B cell (primary cell): ENCODE results near the gene SUB1. TPM values are rescaled to one million over a fixed set of nuclear protein-coding genes. Genes with fewer than 3 reads are reported as not detected.

Experiments used
- ATAC-seq: fragments of 200-7000 bp; cut with Tn5 transposase; one replicate; pipeline ENCODE4 v1.10.0; 2021; ENCODE audit warnings: low read depth, mild to moderate bottlenecking, moderate number of reproducible peaks, moderate library complexity
- CTCF ChIA-PET: fragments of 350-600 bp; sonication (Branson Sonifier 250); formaldehyde crosslinking; loops from one replicate; lab custom pipeline; 2021; ENCODE audit warnings: antibody characterized with exemption, inconsistent platforms; lab: Charles Lee
- POLR2A ChIA-PET: fragments of 350-600 bp; sonication (Branson Sonifier 250); formaldehyde crosslinking; loops from one replicate; lab custom pipeline; 2021; ENCODE audit warnings: antibody characterized with exemption; lab: Charles Lee
- DNase-seq: peaks from one replicate; pipeline ENCODE4 v3.0.0; 2013
- H2AFZ ChIP-seq: 2 replicates; pipeline ENCODE4 v1.6.1; 2012; ENCODE audit warnings: mild to moderate bottlenecking, low read depth, low read length; ENCODE audit not compliant: insufficient read depth, poor library complexity, severe bottlenecking
- H3K27ac ChIP-seq, 2 donors: 1 replicate in 1 of 2; 2 replicates in 1 of 2; pipeline ENCODE4 v1.5.1; 2012 to 2013; ENCODE audit warnings: low read length in 2 of 2, mild to moderate bottlenecking in 2 of 2, moderate library complexity in 1 of 2
- H3K27me3 ChIP-seq, 4 experiments: fragments of 200-600 bp in 1 of 4; sonication (generic) in 1 of 4; replicated peaks in 1 of 4; 1 replicate in 2 of 4; 2 replicates in 2 of 4; pipeline versions ENCODE4 v1.6.1 to v1.7.0; 2013 to 2016; ENCODE audit warnings: low read length in 3 of 4, mild to moderate bottlenecking in 2 of 4, mixed read lengths in 1 of 4, moderate library complexity in 1 of 4; ENCODE audit not compliant: insufficient read depth in 4 of 4, control insufficient read depth in 3 of 4; ENCODE audit errors: control extremely low read depth in 1 of 4
- H3K36me3 ChIP-seq, 2 experiments: replicated peaks in 1 of 2; 1 replicate in 1 of 2; 2 replicates in 1 of 2; pipeline versions ENCODE4 v1.6.1 to v1.7.1; 2013; ENCODE audit warnings: low read length in 1 of 2; ENCODE audit not compliant: insufficient read depth in 2 of 2, control insufficient read depth in 1 of 2; ENCODE audit errors: control extremely low read depth in 1 of 2, extremely low read depth in 1 of 2
- H3K4me1 ChIP-seq, 2 donors: fragments of 200-600 bp in 1 of 2; sonication (generic) in 1 of 2; 1 replicate in 1 of 2; 2 replicates in 1 of 2; pipeline versions ENCODE4 v1.5.1 to v1.6.1; 2013 to 2017; ENCODE audit warnings: low read length in 2 of 2; ENCODE audit not compliant: control insufficient read depth in 2 of 2, insufficient read depth in 2 of 2
- H3K4me2 ChIP-seq: replicated peaks from 2 replicates; pipeline ENCODE3; 2012; ENCODE audit warnings: mild to moderate bottlenecking, low read depth, low read length; ENCODE audit not compliant: poor library complexity, severe bottlenecking
- H3K4me3 ChIP-seq, 5 experiments: fragments of 200-600 bp in 1 of 5; sonication (generic) in 1 of 5; 1 replicate in 3 of 5; 2 replicates in 2 of 5; pipeline versions ENCODE4 v1.5.1 to v1.7.0; 2011 to 2016; ENCODE audit warnings: low read length in 4 of 5, mild to moderate bottlenecking in 4 of 5, low read depth in 2 of 5, control low read depth in 1 of 5, moderate library complexity in 1 of 5; ENCODE audit not compliant: insufficient read depth in 1 of 5; ENCODE audit errors: control extremely low read depth in 1 of 5, extremely low read depth in 1 of 5
- H3K79me2 ChIP-seq: fragments of 200-600 bp; sonication (generic); one replicate; pipeline ENCODE4 v1.6.0; 2016; ENCODE audit warnings: low read length; ENCODE audit not compliant: control insufficient read depth, insufficient read depth
- H3K9ac ChIP-seq: fragments of 200-600 bp; sonication (generic); 2 replicates; pipeline ENCODE4 v1.6.1; 2017; ENCODE audit warnings: mild to moderate bottlenecking, low read length, moderate library complexity
- H3K9me3 ChIP-seq, 3 donors: one replicate each; pipeline versions ENCODE4 v1.6.1 to v1.7.1; 2013; ENCODE audit warnings: low read length in 2 of 3; ENCODE audit not compliant: control insufficient read depth in 2 of 3, insufficient read depth in 1 of 3; ENCODE audit errors: control extremely low read depth in 1 of 3
- H4K20me1 ChIP-seq: 2 replicates; pipeline ENCODE4 v1.6.0; 2012; ENCODE audit warnings: mild to moderate bottlenecking, low read length; ENCODE audit not compliant: insufficient read depth, control insufficient read depth, poor library complexity, severe bottlenecking
- H3K27ac Mint-ChIP-seq: one replicate; pipeline ENCODE4 v1.8.0; 2021; ENCODE audit warnings: mixed read lengths
- H3K27me3 Mint-ChIP-seq: one replicate; pipeline ENCODE4 v1.8.0; 2021; ENCODE audit warnings: mixed read lengths
- H3K4me1 Mint-ChIP-seq: one replicate; pipeline ENCODE4 v1.8.0; 2021; ENCODE audit warnings: mixed read lengths
- H3K4me3 Mint-ChIP-seq: one replicate; pipeline ENCODE4 v1.8.0; 2021; ENCODE audit warnings: mixed read lengths
- H3K9me3 Mint-ChIP-seq: one replicate; pipeline ENCODE4 v1.8.0; 2022; ENCODE audit warnings: mixed read lengths; ENCODE audit not compliant: insufficient read depth
- CTCF ChIP-seq: fragments of 200-600 bp; IDR thresholded peaks from one replicate; pipeline ENCODE4 v1.8.0; 2022; ENCODE audit warnings: antibody characterized with exemption, mild to moderate bottlenecking
- EZH2 ChIP-seq: IDR thresholded peaks from 2 replicates; pipeline ENCODE4 v1.6.1; 2012; ENCODE audit warnings: borderline replicate concordance, low read depth, mild to moderate bottlenecking, moderate library complexity, low read length; ENCODE audit not compliant: insufficient read depth, poor library complexity, severe bottlenecking
- WGBS: methylation state at CpG from one replicate; pipeline ENCODE4 v1.1.5; 2013; ENCODE audit warnings: missing lambda C conversion rate; ENCODE audit not compliant: insufficient coverage; 5-methylcytosine and 5-hydroxymethylcytosine counted together
- intact Hi-C: fragments of 100-400 bp; cut with micrococcal nuclease; formaldehyde crosslinking; loops from one replicate; pipeline ENCODE4 v1.10.0; 2022
- polyA plus RNA-seq: library from polyadenylated mRNA; depleted of rRNA; stranded (reverse); fragments of >200 nt; gene quantifications from 2 replicates; pipeline ENCODE4 v1.2.3, GENCODE V29; 2012
- total RNA-seq, 2 donors: library from RNA; stranded (reverse); fragments of 120-200 nt in 1 of 2; gene quantifications; 1 replicate in 1 of 2; 2 replicates in 1 of 2; pipeline versions ENCODE4 v1.2.3 to v1.2.4, GENCODE V29; 2013 to 2022

SUB1 gene
- total and polyA plus RNA-seq, 2 donors (not counting 1 experiment from before 2014, with no cell fraction given): 55.4 to 117 TPM

DNA sequence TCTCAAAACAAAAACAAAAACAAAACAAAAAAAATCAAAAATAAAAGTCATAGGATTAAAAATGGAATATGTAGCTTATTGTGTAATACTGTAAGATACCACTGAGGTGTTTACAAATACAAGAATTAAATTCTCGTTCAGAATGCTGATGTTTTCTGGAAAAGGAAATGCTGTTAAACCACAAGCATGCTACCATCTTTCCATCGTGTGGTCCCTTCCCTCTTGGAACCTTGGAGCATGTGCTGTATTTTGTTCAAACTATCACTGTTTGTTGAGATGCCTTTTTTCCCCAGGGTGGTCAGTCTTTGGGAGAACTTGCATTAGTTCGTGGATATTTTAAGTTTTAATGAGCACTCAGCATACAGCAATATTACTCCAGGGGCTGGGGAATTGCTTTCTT is 39.7 kb downstream of the SUB1 start:
- no CpG with 5 or more reads among the region's 3 CpGs for WGBS
- ATAC-seq: no peak
- Histone ChIP-seq H3K79me2 (no peaks in the 10 kb centered on the region), H3K36me3 (no peaks in the 10 kb centered on the region), H3K27ac (no peak overlapping the region), H2AFZ (no peak overlapping the region), H3K4me1 (no peaks in the 10 kb centered on the region), H3K9me3 (no peaks in the 10 kb centered on the region), H4K20me1 (no peaks in the 10 kb centered on the region), H3K4me2 (no peak overlapping the region), H3K27me3 (no peaks in the 10 kb centered on the region), H3K4me3 (no peak overlapping the region), H3K9ac (no peak overlapping the region)
- ChIA-PET POLR2A (no interaction called here), CTCF (interaction anchor here (1.1 kb wide), 1 partner anchor 11 kb away, joined by 3 read pairs; no protein-coding TSS in a partner anchor)
- peaks cover 12% of the 10 kb centered on the region for H3K27me3 Mint-ChIP-seq
- no peaks in the 10 kb centered on the region for H3K4me1 Mint-ChIP-seq
- DNase-seq: no peak
- H3K4me3 Mint-ChIP-seq: no peak overlapping the region
- TF ChIP-seq CTCF (no peak), EZH2 (no peak)
- H3K9me3 Mint-ChIP-seq: no peaks in the 10 kb centered on the region
- no peak overlapping the region for H3K27ac Mint-ChIP-seq
- intact Hi-C loops: no loop called here

GRCh38 chr5:32625547-32625946 is 40.2 kb downstream of the SUB1 start:
- ChIA-PET POLR2A (no interaction called here), CTCF (interaction anchor here (1.1 kb wide), 1 partner anchor 12 kb away, joined by 3 read pairs; no protein-coding TSS in a partner anchor)
- no peak for ATAC-seq
- Histone ChIP-seq H3K36me3 (no peaks in the 10 kb centered on the region), H3K9ac (no peak overlapping the region), H2AFZ (no peak overlapping the region), H3K9me3 (no peaks in the 10 kb centered on the region), H3K4me1 (no peaks in the 10 kb centered on the region), H3K27ac (no peak overlapping the region), H3K4me3 (no peak overlapping the region), H3K79me2 (no peaks in the 10 kb centered on the region), H4K20me1 (no peaks in the 10 kb centered on the region), H3K4me2 (no peak overlapping the region), H3K27me3 (no peaks in the 10 kb centered on the region)
- Mint-ChIP-seq H3K27me3 (peaks cover 12% of the 10 kb centered on the region), H3K9me3 (no peaks in the 10 kb centered on the region), H3K4me3 (no peak overlapping the region), H3K27ac (no peak overlapping the region), H3K4me1 (no peaks in the 10 kb centered on the region)
- 100% methylated on average over 4 of the region's 5 CpGs for WGBS
- no peak for TF ChIP-seq CTCF
- no peak for TF ChIP-seq EZH2
- DNase-seq: no peak
- intact Hi-C loops: no loop called here
